ENCODE data around the gene GRXCR1.

DNA sequence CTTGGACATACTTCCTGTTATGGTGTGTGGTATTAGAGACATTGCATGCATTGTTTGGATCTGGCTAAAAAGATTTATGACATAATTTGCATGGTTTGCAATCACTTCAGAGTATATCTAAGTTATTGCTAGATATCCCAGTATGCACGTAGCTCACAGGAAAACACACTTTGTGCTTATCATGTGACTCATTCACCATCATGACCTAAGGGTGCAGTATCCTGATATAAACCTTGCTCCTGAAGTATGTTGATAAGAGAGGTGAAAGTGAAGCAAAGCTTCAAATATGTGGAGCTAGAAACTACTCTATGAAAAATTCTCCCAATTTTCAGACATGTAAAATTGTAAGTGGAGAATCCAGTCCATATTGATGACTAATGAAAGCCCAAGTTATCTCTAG, 46.9 kb upstream of the GRXCR1 start:
- TF ChIP-seq ZNF341 (tag by site-specific recombination; IDR thresholded peaks at IDR 0.05; ENCODE audit: low read depth) = no peak
- TF ChIP-seq KLF10 (tag by site-specific recombination; IDR thresholded peaks at IDR 0.05) = no peak
- TF ChIP-seq ZNF426 (tag by site-specific recombination; IDR thresholded peaks at IDR 0.05) = no peak
- no peak for TF ChIP-seq ZNF561 (tag by site-specific recombination; IDR thresholded peaks at IDR 0.05; ENCODE audit: borderline replicate concordance)
- TF ChIP-seq, protein P1, sequence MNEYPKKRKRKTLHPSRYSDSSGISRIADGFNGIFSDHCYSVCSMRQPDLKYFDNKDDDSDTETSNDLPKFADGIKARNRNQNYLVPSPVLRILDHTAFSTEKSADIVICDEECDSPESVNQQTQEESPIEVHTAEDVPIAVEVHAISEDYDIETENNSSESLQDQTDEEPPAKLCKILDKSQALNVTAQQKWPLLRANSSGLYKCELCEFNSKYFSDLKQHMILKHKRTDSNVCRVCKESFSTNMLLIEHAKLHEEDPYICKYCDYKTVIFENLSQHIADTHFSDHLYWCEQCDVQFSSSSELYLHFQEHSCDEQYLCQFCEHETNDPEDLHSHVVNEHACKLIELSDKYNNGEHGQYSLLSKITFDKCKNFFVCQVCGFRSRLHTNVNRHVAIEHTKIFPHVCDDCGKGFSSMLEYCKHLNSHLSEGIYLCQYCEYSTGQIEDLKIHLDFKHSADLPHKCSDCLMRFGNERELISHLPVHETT (tag by site-specific recombination; IDR thresholded peaks at IDR 0.05) = no peak
- TF ChIP-seq, protein P2, sequence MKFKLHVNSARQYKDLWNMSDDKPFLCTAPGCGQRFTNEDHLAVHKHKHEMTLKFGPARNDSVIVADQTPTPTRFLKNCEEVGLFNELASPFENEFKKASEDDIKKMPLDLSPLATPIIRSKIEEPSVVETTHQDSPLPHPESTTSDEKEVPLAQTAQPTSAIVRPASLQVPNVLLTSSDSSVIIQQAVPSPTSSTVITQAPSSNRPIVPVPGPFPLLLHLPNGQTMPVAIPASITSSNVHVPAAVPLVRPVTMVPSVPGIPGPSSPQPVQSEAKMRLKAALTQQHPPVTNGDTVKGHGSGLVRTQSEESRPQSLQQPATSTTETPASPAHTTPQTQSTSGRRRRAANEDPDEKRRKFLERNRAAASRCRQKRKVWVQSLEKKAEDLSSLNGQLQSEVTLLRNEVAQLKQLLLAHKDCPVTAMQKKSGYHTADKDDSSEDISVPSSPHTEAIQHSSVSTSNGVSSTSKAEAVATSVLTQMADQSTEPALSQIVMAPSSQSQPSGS (tag by site-specific recombination; IDR thresholded peaks at IDR 0.05; ENCODE audit: low read depth) = no peak

All from HEK293 (cell line).